OCI-M2 (cell line): Measurements from ENCODE around the gene SRPK2.

Source experiments
- DNase-seq: peaks from one replicate; lab custom pipeline; 2025; ENCODE audit not compliant: unreplicated experiment; lab: John Stamatoyannopoulos, UW

The SRPK2 gene

DNA sequence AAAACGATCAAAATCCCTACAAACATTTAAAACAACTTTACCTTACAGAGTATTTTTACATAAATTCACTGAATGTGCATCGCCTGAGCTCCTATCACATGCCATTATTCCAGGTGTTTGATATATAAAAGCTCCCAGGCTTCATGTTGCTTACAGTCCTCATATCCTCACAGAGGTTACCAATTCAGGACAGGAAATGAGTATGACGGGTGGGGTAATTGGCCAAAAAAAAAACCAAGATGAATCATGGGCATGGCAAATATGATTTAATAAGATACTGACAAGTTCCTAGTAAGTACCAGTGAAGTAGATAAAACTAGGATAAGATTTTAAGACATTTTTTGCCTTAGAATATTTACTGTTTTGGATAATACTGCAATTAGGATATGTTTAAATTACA, 238.9 kb downstream of the SRPK2 start:
- no peak for DNase-seq

DNA sequence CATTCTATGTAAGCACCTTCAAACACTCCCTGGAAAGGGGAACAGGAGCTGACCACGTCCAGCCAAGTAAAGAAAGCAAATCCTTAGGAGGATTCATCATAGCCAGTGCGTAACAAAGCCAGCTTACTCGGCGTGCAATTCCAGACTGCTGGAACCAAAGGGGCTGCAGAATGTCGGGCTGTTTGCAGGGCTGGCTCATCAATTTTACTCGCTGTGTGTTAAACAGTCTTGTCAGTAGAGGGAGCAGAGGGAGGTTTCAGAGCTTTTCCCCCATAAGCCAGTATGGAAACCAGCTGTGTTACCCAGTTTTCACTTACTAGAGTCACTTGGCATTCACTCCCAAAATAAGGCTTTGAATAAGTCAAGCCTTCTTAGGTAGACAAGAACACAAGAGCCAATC, 247.7 kb downstream of the SRPK2 start:
- DNase-seq: no peak

DNA sequence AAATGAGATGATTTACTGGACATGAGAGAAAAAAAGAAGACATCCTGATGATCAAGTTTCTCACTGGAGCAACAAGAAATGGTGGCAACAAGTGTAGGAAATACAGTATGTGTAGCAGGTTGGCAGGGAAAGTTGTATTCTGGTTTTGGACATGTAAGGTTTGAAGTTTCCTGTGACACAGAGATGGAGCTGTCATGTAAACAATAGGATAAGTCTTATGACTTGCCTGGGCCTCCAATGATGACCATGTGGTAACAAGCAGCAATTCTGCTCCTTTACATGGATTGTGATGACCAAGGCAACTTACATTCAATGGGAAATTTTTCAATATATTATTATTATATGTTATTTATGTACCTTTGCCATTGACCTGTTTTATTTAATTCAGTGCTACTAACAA, 249.3 kb downstream of the SRPK2 start:
- DNase-seq: no peak

DNA sequence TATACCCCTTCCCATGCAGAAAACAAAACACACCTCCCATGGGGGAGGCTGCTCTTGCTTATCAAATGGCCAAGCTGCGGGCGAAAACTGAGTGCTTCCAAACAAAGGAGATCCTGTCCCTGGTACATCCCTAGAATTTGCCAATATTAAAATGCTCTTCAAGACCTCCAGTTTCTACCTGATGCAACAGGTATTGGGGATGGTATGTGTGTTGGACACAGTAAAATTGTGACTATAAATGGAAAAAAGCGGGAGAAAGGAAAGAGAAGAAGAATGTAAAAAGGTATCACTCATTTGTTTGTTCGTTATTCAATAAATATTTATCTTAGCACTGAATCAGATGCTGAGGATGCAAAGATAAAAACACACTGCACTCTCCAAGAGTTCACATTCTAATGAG, 250.8 kb downstream of the SRPK2 start:
- DNase-seq: no peak

DNA sequence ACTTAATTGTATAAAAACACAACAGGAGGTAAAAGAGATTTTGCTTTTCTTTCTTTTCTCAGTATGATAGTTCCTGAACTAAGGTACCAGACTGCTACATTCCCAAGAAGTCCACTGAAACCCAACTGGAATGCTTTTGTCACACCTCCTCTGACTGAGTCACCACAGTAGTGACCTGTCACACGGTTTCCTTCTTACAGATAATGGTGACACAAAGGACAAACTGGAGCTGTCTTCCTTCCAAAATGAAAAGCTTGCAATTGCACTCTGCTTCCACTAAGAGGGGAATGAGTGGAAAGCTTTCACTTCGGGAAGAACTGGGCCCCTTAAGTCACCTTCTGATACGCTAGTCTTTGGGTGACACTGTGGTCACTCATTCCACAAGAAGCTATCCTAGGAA, 252.5 kb downstream of the SRPK2 start:
- no peak for DNase-seq

DNA sequence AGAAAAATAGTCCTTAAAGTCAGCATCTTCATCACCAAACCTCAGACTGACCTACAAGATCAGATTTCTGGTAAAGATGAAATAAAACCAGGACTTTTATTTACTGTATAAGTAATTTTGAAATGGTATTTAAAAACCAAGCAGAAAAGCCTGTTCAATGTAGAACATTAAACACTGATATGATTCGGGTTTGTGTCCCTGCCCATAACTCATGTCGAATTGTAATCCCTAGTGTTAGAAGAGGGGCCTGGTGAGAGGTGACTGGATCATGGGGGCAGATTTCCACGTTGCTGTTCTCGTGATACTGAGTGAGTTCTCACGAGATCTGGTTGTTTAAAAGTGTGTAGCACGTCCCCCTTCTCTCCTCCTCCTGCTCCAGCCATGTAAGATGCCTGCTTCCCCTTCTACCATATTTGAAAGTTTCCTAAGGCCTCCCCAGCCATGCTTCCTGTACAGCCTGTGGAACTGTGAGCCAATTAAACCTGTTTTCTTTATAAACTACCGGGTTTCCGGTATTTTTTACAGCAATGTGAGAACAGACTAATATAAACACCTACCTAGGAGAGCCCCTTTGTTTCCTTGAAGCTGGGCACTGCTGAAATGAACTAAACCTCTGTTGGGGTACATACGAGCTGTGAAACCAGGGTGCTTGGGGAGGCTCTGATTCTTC, 254.6 kb downstream of the SRPK2 start:
- DNase-seq: no peak

DNA sequence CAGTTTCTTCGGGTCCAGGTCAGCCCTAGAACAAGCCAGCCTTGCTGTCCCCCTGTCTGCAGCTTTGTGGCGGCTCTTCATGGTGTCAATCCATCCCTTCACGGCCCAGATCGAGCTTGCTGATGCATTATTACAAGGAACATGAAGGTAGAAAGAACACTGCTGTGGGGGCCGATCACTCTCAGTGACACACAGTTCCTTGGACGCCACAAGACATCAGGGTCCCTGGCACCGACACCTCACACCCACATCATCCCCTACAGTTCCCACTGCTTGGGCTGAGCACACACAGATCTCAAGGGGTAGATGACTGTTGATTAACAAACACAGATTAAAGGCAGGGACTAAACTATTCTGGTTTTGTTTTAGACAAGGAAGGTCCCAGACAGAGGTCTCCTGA, 255.4 kb downstream of the SRPK2 start:
- no peak for DNase-seq

DNA sequence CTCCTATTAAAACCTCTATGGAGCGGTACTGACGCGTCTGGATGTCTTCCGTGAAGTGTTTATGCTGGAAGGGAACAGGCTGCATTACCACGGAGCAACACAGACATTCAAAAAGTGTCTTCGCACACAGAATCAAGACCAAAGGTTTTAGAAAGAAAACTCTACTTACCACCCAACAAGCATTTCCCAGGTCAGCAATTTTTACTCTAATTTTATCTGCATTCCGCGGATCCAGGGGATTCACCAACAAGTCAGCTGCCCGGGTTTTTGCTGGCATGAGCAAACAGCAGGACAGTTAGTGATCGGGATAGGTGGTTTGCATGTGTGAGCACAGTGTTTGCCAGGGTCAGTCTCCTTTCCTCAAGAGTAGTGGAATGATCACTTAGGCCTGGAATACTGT, 255.9 kb downstream of the SRPK2 start:
- DNase-seq: no peak

DNA sequence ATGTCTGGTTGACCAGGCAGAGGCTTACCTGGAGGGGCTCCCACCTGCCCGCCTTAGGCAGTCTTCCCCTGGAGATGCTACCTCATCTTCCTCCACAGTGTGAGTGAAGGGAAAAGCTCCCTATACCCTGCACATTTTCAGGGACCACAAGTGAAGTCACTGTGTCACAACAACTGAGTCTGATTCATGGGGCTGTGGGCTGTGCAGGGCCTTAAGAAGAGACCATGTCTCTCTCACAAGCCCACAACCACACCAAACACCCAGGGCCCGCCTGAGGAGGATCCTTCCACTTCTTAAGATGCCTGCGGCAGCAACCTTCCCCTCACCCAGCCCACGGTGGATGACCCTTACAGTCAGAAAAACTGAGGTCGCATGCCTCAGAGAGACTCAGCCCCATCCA, 256.4 kb downstream of the SRPK2 start:
- DNase-seq: no peak

DNA sequence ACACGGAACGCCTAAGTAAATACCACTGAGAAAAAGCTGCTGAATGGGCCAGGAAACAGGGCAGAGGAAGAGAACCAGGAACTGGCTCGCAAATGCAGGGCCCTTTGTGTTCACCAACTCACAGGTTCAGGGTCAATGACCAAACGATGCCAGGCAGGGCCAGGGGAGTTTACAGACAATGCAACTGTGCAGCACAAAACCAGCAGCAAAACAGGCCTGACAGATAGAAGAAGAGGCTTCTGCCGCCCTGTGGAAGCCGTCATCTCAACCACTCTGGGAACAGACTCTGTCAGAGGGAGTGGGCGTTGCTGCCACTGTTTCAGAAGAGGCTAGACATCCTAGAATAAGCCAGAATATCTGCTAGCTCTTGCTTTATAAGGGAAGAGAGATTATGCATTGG, 256.8 kb downstream of the SRPK2 start:
- no peak for DNase-seq

DNA sequence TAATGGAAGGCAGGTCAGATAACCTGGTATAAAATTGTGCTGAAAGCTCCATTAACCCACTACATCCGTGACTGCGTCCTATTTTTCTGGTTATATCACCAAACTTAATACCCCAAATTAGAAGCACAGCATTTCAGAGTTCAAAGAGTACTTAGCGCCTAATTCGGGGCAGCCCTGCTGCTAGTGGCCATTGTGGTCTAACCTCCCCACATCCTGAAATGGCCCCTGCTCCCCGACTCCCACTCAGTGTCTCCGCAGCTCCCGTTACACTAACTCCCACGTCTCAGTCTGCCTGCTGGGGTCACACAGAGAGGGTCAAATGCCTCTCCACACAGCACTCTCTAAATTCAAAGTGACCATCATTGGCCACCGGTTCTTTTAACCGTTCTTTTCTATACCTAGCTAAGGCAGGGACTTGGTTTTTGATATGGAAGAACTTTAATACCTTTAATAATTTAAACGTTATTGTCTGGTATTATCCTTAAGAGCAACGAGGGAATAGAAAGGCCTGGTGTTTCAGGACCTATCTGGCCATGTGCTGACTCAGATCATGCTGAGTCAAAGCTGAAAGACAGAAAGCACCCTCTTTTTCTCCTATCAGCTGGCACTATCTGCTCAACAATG, 257.6 kb downstream of the SRPK2 start:
- no peak for DNase-seq

DNA sequence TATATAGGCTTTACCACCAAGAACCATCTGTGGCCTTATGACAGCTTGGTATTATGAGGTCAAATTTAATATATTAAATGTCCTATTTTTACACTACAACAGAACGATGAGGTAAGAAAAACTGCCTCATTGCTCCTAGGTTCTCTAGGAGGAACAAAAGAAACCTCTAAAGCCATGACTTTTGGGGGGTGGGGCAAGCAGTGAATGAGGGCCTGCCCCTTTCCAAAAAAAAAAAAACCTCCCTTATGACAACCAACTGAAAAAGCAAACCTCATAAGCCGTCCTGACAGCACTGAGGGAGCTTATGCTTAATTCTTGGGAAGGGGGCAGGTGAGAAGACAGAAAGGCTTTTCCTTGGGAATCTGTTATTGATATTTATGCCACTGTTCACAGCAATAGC, 258.1 kb downstream of the SRPK2 start:
- no peak for DNase-seq

DNA sequence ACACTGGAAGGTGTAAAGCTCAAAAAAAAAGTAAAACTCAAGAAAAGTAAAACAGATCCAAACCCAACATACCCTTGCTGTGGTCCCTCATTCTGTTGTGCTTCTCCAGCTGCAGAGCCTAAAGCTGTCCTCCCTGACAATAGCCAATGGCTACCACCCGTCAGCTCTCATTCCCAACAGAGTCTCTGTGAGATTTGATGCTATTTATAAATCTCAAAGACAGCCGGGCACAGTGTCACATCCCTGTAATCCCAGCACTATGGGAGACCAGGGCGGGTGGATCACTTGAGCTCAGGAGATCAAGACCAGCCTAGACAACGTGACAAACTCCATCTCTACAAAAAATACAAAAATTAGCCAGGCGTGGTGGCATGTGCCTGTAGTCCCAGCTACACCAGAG, 258.7 kb downstream of the SRPK2 start:
- no peak for DNase-seq

DNA sequence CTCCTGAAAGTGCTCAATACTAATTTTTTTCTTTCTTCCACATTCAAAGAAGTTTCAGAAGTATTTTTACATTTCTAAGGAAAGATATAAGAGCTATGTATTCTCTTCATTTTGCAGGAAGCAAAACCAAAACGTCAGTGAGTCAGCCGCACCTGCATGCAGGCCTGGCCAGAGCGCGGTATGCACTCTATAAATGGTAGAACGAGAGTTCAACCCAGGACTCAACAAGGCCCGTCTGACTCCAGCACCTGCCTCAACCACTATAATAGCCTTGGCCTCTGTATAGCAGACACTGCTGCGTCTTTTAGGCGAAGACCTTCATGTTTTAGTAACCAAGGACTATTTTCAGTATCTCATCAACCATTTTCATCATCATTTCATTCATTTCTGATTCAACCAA, 261.5 kb downstream of the SRPK2 start:
- DNase-seq: no peak

DNA sequence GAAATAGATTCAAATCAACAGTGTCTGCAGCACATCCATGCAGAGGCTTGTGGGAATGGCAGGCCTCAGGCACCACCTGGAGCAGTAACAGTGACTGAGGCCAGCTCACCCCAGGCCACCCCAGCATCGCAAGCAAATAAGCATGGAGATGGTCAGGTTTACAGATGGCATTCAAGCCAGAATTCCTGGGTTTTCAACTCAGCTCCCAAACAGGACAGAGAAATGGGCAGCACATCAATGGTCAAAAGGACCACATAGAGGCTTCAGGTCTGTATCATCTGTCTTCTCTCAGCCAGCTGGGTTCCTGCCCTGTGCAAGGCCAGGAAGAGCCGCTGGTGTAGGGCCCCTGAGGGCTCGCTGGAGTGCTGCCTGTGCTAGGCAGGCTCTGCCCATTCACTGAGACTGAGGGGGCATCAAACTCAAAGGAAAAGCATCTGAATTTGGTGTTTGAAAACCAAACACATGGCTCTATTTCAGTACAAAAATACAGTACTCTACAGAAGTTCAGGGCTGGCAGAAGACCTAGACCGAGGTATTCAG, 262.2 kb downstream of the SRPK2 start:
- no peak for DNase-seq

DNA sequence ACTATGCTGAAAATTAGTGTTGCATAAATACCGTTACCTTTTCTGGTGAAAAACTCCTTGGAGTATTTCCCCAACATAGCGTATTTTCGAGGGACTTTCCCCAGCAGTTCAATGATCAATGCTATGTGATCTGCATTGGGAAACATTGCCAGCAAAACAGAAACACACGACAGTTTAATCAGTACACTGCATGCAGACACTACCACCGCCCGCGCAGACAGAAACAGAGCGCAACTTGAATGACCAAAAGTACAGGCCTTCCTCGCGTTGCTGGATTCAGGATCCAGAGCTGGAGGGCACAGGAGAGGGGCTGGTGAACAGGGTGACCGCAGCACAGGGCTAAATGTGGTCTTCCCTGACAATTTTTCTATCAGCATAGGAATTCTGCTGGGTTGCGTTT, 263.0 kb downstream of the SRPK2 start:
- no peak for DNase-seq

DNA sequence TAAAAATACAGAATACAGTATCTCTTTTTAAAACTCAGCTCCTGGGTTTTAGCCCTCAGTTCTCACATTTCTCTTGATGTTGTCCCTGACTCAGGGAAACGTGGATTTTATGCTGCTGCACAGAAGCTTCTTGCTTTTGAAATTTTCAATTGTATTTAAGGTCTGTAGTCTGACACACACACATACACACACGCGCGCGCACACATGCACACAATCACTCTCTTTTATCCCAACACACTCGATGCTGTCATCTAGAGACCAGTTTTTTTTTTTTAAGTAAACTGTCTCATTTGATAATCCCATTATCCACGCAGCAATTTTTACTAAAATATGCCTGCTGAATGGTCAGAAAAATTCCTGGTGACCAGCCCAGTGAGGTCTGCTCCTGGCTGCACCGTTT, 266.1 kb downstream of the SRPK2 start:
- DNase-seq: no peak

DNA sequence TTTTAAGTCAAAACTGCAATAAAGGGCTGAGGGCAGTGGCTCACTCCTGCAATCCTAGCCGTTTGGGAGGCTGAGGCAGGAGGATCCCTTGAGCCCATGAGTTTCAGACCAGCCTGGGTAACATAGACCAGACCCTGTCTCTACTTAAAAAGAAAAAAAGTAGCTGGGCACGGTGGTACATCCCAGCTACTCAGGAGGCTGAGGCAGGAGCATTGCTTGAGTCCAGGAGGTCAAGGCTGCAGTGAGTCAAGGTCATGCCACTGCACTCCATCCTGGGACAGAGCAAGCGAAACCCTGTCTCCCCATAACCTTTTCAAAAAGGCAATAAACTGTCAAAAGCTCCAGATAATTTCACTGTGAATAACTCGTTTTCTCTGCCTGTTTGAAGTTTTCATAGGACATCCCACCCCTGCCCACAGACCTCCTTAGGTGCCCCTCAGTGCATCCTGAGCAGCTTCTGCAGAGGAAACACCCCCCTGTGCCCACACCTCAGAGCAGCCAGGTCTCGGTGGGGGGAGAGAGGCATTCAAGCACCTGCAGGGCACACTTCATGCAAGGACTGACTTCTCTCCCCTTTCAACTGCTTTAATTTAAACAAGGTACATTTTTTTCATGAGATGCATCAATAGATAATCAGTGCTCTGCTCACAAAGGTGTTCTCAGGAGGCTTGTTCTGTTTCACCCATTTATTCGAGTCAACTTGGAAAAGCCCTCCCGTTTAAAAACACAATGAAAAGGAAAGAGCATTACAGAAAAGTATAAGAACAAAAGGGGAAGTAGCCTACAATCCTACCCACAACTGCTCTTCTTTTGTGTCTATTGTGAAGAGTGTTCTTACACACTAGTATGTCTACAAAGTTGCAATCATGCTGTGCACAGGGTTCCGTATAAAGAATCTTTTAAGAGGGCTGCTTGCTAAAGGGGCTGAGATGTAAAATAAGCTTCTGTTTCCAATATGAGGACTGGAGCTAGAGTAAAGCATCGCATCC, 269.8 kb downstream of the SRPK2 start:
- no peak for DNase-seq

DNA sequence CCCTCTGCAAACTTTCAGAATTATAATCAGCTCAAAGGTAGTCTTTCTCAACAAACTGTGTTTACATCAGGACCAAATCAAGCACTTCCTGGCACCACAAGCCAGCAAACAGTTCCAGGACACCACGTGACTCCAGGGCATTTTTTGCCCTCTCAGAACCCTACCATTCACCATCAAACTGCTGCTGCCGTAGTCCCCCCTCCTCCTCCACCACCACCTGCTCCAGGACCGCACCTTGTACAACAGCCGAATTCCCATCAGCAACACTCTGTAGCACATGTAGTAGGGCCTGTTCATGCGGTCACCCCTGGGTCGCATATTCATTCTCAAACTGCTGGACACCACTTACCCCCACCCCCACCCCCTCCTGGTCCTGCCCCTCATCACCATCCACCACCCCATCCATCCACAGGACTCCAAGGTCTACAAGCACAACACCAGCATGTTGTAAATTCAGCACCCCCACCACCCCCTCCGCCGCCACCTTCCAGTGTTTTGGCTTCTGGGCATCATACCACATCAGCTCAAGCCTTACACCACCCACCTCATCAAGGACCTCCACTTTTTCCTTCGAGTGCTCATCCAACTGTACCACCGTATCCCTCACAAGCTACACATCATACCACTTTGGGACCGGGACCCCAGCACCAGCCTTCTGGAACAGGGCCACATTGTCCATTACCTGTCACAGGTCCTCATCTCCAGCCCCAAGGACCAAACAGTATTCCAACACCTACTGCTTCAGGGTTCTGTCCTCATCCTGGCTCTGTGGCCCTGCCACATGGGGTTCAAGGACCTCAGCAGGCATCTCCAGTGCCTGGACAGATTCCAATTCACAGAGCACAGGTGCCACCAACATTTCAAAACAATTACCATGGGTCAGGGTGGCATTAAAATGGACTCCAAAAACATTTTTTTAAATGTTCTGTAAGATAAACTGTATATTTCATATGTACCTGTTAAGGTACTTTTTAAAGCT, 276.0 kb downstream of the SRPK2 start:
- DNase-seq: no peak

DNA sequence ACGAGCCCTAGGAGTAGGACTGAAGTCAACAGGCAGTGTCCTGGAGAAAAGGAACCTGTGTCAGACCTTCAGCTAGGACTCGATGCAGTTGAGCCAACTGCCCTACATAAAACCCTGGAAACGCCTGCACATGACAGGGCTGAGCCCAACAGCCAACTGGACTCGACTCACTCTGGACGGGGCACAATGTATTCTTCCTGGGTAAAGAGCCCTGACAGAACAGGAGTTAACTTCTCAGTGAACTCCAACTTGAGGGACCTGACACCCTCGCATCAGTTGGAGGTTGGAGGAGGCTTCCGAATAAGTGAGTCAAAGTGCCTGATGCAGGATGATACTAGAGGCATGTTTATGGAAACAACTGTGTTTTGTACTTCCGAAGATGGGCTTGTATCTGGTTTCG, 281.3 kb downstream of the SRPK2 start:
- no peak for DNase-seq

DNA sequence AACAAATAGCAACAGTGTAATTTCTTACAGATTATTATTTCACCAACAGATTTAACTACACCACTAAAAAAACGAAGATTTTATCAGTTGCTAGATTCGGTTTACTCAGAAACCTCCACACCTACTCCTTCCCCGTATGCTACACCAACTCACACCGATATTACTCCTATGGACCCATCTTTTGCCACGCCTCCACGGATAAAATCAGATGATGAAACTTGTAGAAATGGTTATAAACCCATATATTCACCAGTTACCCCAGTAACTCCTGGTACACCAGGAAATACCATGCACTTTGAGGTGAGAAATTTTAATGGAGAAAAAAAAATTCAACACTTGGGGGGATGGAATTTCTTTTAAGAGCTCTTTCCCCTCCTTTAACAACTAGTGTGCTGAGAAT, 282.2 kb downstream of the SRPK2 start:
- no peak for DNase-seq
